ENCODE data around the gene GJD3. TPM values are rescaled to one million over a fixed set of nuclear protein-coding genes. Genes with fewer than 3 reads are reported as not detected.

GJD3 gene
- total RNA-seq, 1 experiment from 2014 or later = not detected

DNA sequence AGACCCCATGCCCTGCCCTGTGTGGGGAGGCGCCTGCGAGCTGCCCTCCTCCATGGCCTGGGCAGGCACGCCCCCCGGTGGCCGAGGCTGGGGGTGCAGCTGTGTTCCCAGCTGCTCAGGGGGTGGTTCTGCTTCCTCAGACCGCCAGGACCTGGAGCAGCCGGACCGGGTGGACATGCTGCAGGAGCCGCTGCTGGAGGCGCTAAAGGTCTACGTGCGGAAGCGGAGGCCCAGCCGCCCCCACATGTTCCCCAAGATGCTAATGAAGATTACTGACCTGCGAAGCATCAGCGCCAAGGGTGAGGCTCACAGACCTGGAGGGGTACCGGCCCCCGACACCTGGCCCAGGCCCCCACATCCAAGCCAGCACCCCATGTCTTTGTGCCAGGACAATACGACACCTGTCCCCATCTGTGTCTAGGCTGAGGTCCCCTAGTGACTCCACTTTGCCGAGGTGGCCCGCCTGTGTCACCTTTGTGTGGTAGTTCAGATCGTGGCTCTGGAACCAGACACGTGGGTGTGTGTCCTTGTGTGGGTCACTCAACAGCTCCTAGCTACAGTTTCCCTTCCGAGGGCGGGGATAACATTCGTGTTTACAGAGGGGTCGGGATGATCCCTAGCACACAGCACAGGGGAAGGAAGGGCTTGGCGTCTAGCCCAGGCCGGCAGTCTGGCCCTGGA is 9.3 kb downstream of the GJD3 start:
- no TSS peak for BruUV-seq (replicated peaks)
- CTCF ChIA-PET = interaction anchor here (0.6 to 2.1 kb wide), 2 partner anchors 52 to 71 kb away, joined by 3 to 11 read pairs; no protein-coding TSS in a partner anchor
- peak in 1 of 2 experiments; percentile 63 for DNase-seq
- Histone ChIP-seq H3K27ac (no peak overlapping the region), H4K20me1 (ENCODE audit: insufficient read depth) (no peaks in the 10 kb centered on the region; the same call in 1 of the 2 replicates), H3K4me3 (no peak overlapping the region), H3K4me2 (no peak overlapping the region), H3F3A (ENCODE audit: insufficient read depth, low read depth) (peaks cover 30% of the 10 kb centered on the region; the same call in 1 of the 2 replicates), H3K9me3 (ENCODE audit: insufficient read depth, low read depth) (no peaks in the 10 kb centered on the region), H3K36me3 (ENCODE audit: low read depth) (no peaks in the 10 kb centered on the region), H3K9me2 (ENCODE audit: insufficient read depth) (no peaks in the 10 kb centered on the region), H3K27me3 (ENCODE audit: insufficient read depth, low read depth) (no peaks in the 10 kb centered on the region), H3K4me1 (replicated peaks; ENCODE audit: insufficient read depth) (peaks cover 23% of the 10 kb centered on the region), H3K79me2 (ENCODE audit: low read depth) (no peaks in the 10 kb centered on the region), H2AFZ (no peak overlapping the region)
- TF ChIP-seq EZH2 (IDR thresholded peaks at IDR 0.05; ENCODE audit: low read depth) = no peak
- TF ChIP-seq, protein P1, sequence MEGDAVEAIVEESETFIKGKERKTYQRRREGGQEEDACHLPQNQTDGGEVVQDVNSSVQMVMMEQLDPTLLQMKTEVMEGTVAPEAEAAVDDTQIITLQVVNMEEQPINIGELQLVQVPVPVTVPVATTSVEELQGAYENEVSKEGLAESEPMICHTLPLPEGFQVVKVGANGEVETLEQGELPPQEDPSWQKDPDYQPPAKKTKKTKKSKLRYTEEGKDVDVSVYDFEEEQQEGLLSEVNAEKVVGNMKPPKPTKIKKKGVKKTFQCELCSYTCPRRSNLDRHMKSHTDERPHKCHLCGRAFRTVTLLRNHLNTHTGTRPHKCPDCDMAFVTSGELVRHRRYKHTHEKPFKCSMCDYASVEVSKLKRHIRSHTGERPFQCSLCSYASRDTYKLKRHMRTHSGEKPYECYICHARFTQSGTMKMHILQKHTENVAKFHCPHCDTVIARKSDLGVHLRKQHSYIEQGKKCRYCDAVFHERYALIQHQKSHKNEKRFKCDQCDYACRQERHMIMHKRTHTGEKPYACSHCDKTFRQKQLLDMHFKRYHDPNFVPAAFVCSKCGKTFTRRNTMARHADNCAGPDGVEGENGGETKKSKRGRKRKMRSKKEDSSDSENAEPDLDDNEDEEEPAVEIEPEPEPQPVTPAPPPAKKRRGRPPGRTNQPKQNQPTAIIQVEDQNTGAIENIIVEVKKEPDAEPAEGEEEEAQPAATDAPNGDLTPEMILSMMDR (conservative IDR thresholded peaks at IDR 0.05) = peak; percentile 93
- intact Hi-C loops (cut with micrococcal nuclease; ENCODE audit: unreplicated experiment) = loop anchor here (1.0 to 10.0 kb wide), 4 partner anchors 52 to 1310 kb away; no protein-coding TSS in a partner anchor
- POLR2A ChIA-PET (ENCODE audit: unreplicated experiment) = no interaction called here

- Histone ChIP-seq H4K20me1 (ENCODE audit: insufficient read depth) (no peaks in the 10 kb centered on the region; the same call in 1 of the 2 replicates), H3K27ac (no peak overlapping the region), H3K4me2 (no peak overlapping the region), H3K4me3 (no peak overlapping the region), H3K36me3 (ENCODE audit: low read depth) (no peaks in the 10 kb centered on the region), H2AFZ (no peak overlapping the region), H3K9me2 (ENCODE audit: insufficient read depth) (no peaks in the 10 kb centered on the region), H3K79me2 (ENCODE audit: low read depth) (no peaks in the 10 kb centered on the region), H3K27me3 (ENCODE audit: insufficient read depth, low read depth) (no peaks in the 10 kb centered on the region), H3F3A (ENCODE audit: insufficient read depth, low read depth) (peaks cover 30% of the 10 kb centered on the region; the same call in 1 of the 2 replicates), H3K9me3 (ENCODE audit: insufficient read depth, low read depth) (no peaks in the 10 kb centered on the region), H3K4me1 (replicated peaks; ENCODE audit: insufficient read depth) (peaks cover 23% of the 10 kb centered on the region)
- intact Hi-C loops (cut with micrococcal nuclease; ENCODE audit: unreplicated experiment) = loop anchor here (1.0 to 10.0 kb wide), 4 partner anchors 51 to 1310 kb away; no protein-coding TSS in a partner anchor
- DNase-seq = no peak
- POLR2A ChIA-PET (ENCODE audit: unreplicated experiment) = interaction anchor here (0.6 kb wide), 1 partner anchor 136 kb away, joined by 3 read pairs; no protein-coding TSS in a partner anchor
- CTCF ChIA-PET = interaction anchor here (0.6 to 2.1 kb wide), 3 partner anchors 16 to 70 kb away, joined by 3 to 14 read pairs (median 11); no protein-coding TSS in a partner anchor
- TF ChIP-seq EZH2 (IDR thresholded peaks at IDR 0.05; ENCODE audit: low read depth) = no peak
- TF ChIP-seq, protein P1 (conservative IDR thresholded peaks at IDR 0.05) = no peak
- no TSS peak for BruUV-seq (replicated peaks)
Measured at GRCh38 chr17:40354221-40355122, 10.1 kb downstream of the GJD3 start.

GRCh38 chr17:40352779-40353394 is 11.7 kb downstream of the GJD3 start:
- no TSS peak for BruUV-seq (replicated peaks)
- CTCF ChIA-PET = no interaction called here
- TF ChIP-seq, protein P1 (conservative IDR thresholded peaks at IDR 0.05) = no peak
- TF ChIP-seq EZH2 (IDR thresholded peaks at IDR 0.05; ENCODE audit: low read depth) = no peak
- Histone ChIP-seq H3K79me2 (ENCODE audit: low read depth) (no peaks in the 10 kb centered on the region), H3K36me3 (ENCODE audit: low read depth) (no peaks in the 10 kb centered on the region), H4K20me1 (ENCODE audit: insufficient read depth) (no peaks in the 10 kb centered on the region; the same call in 1 of the 2 replicates), H3K27ac (no peak overlapping the region), H3K4me3 (no peak overlapping the region), H3K9me3 (ENCODE audit: insufficient read depth, low read depth) (no peaks in the 10 kb centered on the region), H3K27me3 (ENCODE audit: insufficient read depth, low read depth) (no peaks in the 10 kb centered on the region), H3F3A (ENCODE audit: insufficient read depth, low read depth) (peaks cover 20% of the 10 kb centered on the region; the same call in 1 of the 2 replicates), H3K9me2 (ENCODE audit: insufficient read depth) (no peaks in the 10 kb centered on the region), H2AFZ (no peak overlapping the region), H3K4me2 (peak overlapping the region; percentile 20), H3K4me1 (replicated peaks; ENCODE audit: insufficient read depth) (peaks cover 15% of the 10 kb centered on the region)
- intact Hi-C loops (cut with micrococcal nuclease; ENCODE audit: unreplicated experiment) = loop anchor here (10.0 kb wide), 2 partner anchors 148 to 1312 kb away; no protein-coding TSS in a partner anchor
- peak in 1 of 2 experiments; percentile 73 for DNase-seq
- POLR2A ChIA-PET (ENCODE audit: unreplicated experiment) = no interaction called here

Data from PC-9 (cell line).